MCF 10A (cell line): ENCODE data around the gene TEX11. TPM values are rescaled to one million over a fixed set of nuclear protein-coding genes. Genes with fewer than 3 reads are reported as not detected.

Experiments used
- BruUV-seq: library from RNA; stranded (reverse); fragments of 400-500 nt; replicated peaks from 2 replicates; lab custom pipeline; 2021; lab: Mats Ljungman, UMichigan
- CTCF ChIA-PET: fragments of 300-600 bp; sonication (Branson Sonifier 250); formaldehyde crosslinking; extraction: SDS; loops from one replicate; lab custom pipeline; 2021; ENCODE audit warnings: antibody characterized with exemption, inconsistent platforms; lab: Yijun Ruan, JAX
- POLR2A ChIA-PET: fragments of 300-600, 350-650 bp; sonication (Branson Sonifier 250); formaldehyde crosslinking; extraction: SDS; loops from one replicate; lab custom pipeline; 2020; ENCODE audit warnings: antibody characterized with exemption, inconsistent platforms; lab: Yijun Ruan, JAX
- DNase-seq: peaks from one replicate; pipeline ENCODE4 v3.0.0-alpha.2; 2018; ENCODE audit not compliant: unreplicated experiment
- H3K27ac Mint-ChIP-seq: one replicate; pipeline ENCODE4 v1.8.0; 2022; ENCODE audit warnings: mild to moderate bottlenecking, low read depth, mixed read lengths; ENCODE audit not compliant: unreplicated experiment
- H3K27me3 Mint-ChIP-seq: one replicate; pipeline ENCODE4 v1.8.0; 2022; ENCODE audit warnings: mixed read lengths; ENCODE audit not compliant: insufficient read depth, unreplicated experiment
- H3K36me3 Mint-ChIP-seq: one replicate; pipeline ENCODE4 v1.8.0; 2022; ENCODE audit warnings: mild to moderate bottlenecking, moderate library complexity, mixed read lengths; ENCODE audit not compliant: insufficient read depth, unreplicated experiment
- H3K4me1 Mint-ChIP-seq: one replicate; pipeline ENCODE4 v1.8.0; 2022; ENCODE audit warnings: mixed read lengths; ENCODE audit not compliant: insufficient read depth, unreplicated experiment
- H3K4me3 Mint-ChIP-seq: one replicate; pipeline ENCODE4 v1.8.0; 2022; ENCODE audit warnings: mild to moderate bottlenecking, moderate library complexity, mixed read lengths; ENCODE audit not compliant: unreplicated experiment
- H3K9me3 Mint-ChIP-seq: one replicate; pipeline ENCODE4 v1.8.0; 2022; ENCODE audit warnings: mixed read lengths; ENCODE audit not compliant: unreplicated experiment
- intact Hi-C: fragments of 100-400 bp; cut with micrococcal nuclease; formaldehyde crosslinking; loops from 2 replicates; pipeline ENCODE4 v1.14.1; 2022
- total RNA-seq: library from RNA; stranded (reverse); gene quantifications from 2 replicates; pipeline ENCODE4 v1.2.3, GENCODE V29; 2022
- TF ChIP-seq, protein P1 (sequence below): fragments of 200-600 bp; IDR thresholded peaks from one replicate; pipeline ENCODE4 v1.8.0; 2022; ENCODE audit warnings: antibody characterized with exemption, mild to moderate bottlenecking; ENCODE audit not compliant: unreplicated experiment

TEX11 gene
- total RNA-seq, 1 experiment from 2014 or later: not detected

DNA sequence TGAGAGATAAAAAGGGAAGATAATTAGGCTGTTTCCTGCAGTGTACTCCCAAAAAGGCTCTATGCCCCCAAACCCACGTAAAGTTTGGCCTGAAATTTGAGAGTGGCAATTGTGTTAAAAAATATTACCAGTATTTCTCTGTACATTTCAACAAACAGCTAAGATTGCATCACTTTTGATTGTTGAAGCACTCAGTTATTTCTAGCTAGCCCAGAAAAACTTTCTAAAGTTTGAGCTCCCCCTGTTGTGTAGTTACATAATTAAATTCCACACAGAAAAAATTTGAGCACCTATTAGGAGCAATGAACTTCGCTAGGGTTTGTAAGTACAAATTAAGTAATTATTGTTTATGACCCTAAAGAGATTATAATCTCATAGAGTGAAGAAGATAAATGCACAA, 354.4 kb downstream of the TEX11 start:
- peak; percentile 42 for DNase-seq
- ChIA-PET POLR2A (interaction anchor here (0.6 to 1.1 kb wide), 2 partner anchors 75 to 936 kb away, joined by 3 read pairs; no protein-coding TSS in a partner anchor), CTCF (interaction anchor here (0.6 to 2.0 kb wide), 11 partner anchors 18 to 267 kb away, joined by 3 to 9 read pairs (median 3); no protein-coding TSS in a partner anchor)
- BruUV-seq: no TSS peak
- TF ChIP-seq, protein P1, sequence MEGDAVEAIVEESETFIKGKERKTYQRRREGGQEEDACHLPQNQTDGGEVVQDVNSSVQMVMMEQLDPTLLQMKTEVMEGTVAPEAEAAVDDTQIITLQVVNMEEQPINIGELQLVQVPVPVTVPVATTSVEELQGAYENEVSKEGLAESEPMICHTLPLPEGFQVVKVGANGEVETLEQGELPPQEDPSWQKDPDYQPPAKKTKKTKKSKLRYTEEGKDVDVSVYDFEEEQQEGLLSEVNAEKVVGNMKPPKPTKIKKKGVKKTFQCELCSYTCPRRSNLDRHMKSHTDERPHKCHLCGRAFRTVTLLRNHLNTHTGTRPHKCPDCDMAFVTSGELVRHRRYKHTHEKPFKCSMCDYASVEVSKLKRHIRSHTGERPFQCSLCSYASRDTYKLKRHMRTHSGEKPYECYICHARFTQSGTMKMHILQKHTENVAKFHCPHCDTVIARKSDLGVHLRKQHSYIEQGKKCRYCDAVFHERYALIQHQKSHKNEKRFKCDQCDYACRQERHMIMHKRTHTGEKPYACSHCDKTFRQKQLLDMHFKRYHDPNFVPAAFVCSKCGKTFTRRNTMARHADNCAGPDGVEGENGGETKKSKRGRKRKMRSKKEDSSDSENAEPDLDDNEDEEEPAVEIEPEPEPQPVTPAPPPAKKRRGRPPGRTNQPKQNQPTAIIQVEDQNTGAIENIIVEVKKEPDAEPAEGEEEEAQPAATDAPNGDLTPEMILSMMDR: no peak
- intact Hi-C loops: loop anchor here (1.0 kb wide), 2 partner anchors 100 to 110 kb away; no protein-coding TSS in a partner anchor
- H3K36me3 Mint-ChIP-seq: no peaks in the 10 kb centered on the region
- H3K9me3 Mint-ChIP-seq: no peaks in the 10 kb centered on the region
- no peak overlapping the region for H3K27ac Mint-ChIP-seq
- H3K4me3 Mint-ChIP-seq: no peak overlapping the region
- peaks cover 42% of the 10 kb centered on the region for H3K27me3 Mint-ChIP-seq
- peaks cover 6% of the 10 kb centered on the region for H3K4me1 Mint-ChIP-seq

DNA sequence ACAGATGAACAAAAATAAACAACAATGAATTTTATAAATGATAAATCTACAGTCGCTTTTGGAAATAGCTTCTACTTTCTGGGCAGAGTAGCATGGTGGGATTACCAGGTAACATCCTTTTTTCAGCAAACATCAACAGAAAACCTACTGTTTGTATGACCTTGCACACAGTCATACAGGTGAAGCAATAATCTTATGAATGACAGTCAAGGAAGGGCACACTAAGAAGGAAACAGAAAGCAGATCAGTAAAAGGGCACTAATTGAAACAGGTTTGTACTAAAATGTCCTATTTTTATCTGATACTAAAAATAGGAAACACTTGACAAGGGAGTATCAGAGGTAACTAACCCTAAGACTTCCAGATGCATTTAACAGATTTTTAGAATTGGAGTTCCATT, 355.0 kb downstream of the TEX11 start:
- H3K4me1 Mint-ChIP-seq: peaks cover 6% of the 10 kb centered on the region
- no TSS peak for BruUV-seq
- DNase-seq: no peak
- H3K27me3 Mint-ChIP-seq: peaks cover 42% of the 10 kb centered on the region
- TF ChIP-seq, protein P1: no peak
- POLR2A ChIA-PET: no interaction called here
- CTCF ChIA-PET: interaction anchor here (0.6 to 2.0 kb wide), 8 partner anchors 18 to 118 kb away, joined by 3 to 9 read pairs (median 4); no protein-coding TSS in a partner anchor
- intact Hi-C loops: no loop called here
- no peaks in the 10 kb centered on the region for H3K36me3 Mint-ChIP-seq
- no peaks in the 10 kb centered on the region for H3K9me3 Mint-ChIP-seq
- no peak overlapping the region for H3K27ac Mint-ChIP-seq
- H3K4me3 Mint-ChIP-seq: no peak overlapping the region

DNA sequence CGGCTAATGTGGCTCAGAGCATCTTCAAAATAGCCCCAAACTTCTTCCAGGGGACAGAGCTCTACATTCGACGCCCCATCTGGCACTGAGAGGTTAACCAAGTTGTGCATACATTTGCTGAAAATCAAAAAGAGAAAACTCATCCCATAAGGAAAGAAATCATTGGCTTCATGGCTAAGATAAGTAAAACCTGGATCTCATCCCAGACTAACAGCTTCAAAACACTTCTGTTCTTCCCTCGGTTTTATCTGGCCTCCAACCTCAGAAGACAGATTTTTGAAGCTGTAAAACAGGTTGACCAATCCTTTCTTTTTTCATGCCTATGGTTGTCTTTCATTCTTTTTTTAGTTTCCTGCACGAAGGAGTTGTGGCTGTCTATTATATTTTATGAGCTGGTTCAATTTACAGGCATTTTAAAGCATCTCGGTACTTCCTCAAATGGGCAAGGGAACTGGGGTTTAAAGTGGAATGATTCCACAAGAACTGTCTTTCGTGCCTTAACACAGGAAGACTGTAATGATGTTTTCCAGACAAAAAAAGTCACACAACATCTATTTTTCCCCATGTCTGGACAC, 356.3 kb downstream of the TEX11 start:
- no TSS peak for BruUV-seq
- ChIA-PET POLR2A (no interaction called here), CTCF (interaction anchor here (0.8 kb wide), 1 partner anchor 100 kb away, joined by 3 read pairs; no protein-coding TSS in a partner anchor)
- no peak for DNase-seq
- H3K27me3 Mint-ChIP-seq: peaks cover 42% of the 10 kb centered on the region
- H3K4me1 Mint-ChIP-seq: peaks cover 6% of the 10 kb centered on the region
- H3K9me3 Mint-ChIP-seq: no peaks in the 10 kb centered on the region
- TF ChIP-seq, protein P1: no peak
- intact Hi-C loops: no loop called here
- no peak overlapping the region for H3K27ac Mint-ChIP-seq
- no peaks in the 10 kb centered on the region for H3K36me3 Mint-ChIP-seq
- no peak overlapping the region for H3K4me3 Mint-ChIP-seq

DNA sequence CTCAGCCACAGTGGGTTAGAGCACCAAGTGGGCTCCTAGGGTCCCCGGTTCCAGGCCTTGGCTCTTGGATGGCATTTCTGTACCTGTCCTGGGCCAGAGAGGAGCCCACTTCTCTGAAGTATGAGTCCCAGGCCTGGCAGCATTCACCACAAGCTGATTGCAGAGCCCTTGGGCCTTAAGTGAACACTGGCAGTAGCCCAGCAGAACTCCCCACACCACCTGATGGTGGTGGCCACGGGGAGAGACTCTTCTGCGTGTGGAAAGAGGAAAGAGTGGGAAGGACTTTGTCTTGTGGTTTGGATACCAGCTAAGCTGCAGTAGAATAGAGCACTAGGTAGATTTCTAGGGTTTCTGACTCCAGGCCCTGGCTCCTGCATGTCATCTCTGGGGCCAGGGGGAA, 359.1 kb downstream of the TEX11 start:
- POLR2A ChIA-PET: no interaction called here
- no TSS peak for BruUV-seq
- no peak for DNase-seq
- TF ChIP-seq, protein P1: no peak
- intact Hi-C loops: no loop called here
- H3K9me3 Mint-ChIP-seq: no peaks in the 10 kb centered on the region
- no peak overlapping the region for H3K4me3 Mint-ChIP-seq
- no peaks in the 10 kb centered on the region for H3K36me3 Mint-ChIP-seq
- peaks cover 37% of the 10 kb centered on the region for H3K27me3 Mint-ChIP-seq
- CTCF ChIA-PET: interaction anchor here (0.9 kb wide), 1 partner anchor 70 kb away, joined by 3 read pairs; no protein-coding TSS in a partner anchor
- H3K4me1 Mint-ChIP-seq: peaks cover 6% of the 10 kb centered on the region
- no peak overlapping the region for H3K27ac Mint-ChIP-seq
